GM18867 (cell line): ENCODE data around the gene COX4I2.
"Not testable (repeated sequence)": the region's sequence is repeated elsewhere in the genome, so short reads cannot be mapped to it uniquely, and the experiment has no call there.

Experiments
- ATAC-seq: cut with Tn5 transposase; IDR thresholded peaks from one replicate; pipeline ENCODE4 v1.9.1; 2021; ENCODE audit warnings: mild to moderate bottlenecking, moderate library complexity; ENCODE audit not compliant: unreplicated experiment

Gene COX4I2

DNA sequence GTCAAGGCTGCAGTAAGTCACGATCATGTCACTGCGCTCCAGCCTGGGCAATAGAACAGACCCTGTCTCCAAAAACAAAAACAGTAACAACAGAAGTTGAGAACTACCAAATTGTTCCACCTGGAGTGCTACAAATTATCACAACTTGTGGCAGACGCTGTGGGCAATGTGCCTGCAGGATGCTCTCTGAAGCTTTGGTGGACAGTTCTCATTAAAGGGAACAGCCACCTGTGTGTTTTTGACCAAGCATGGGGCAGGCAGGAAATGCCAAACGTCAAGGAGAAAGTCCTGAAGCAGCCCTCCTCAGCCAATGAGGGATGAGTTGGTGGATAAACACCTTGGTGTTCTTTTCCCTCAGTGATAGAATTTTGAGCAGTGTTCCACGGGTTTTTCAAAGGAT, 15.8 kb downstream of the COX4I2 start:
- no peak for ATAC-seq

DNA sequence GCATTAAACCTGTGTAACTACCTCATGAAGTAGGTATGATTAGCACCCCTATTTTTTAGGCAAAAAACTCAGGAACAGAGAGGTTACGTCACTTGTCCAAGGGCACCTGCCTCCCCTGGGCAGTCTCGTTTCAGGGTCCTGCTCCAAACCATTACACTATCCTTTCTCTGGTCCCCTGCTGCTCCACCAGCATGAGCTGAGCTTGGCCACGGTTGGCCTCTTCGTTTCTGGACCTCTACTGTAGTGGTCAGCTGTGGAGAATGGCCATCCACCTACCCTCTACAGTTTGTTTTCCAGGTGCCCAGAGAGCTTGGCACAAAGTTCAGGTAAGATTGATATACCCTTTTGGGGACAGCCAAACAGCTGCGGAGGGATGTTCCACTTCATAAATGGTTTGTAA, 16.8 kb downstream of the COX4I2 start:
- no peak for ATAC-seq

DNA sequence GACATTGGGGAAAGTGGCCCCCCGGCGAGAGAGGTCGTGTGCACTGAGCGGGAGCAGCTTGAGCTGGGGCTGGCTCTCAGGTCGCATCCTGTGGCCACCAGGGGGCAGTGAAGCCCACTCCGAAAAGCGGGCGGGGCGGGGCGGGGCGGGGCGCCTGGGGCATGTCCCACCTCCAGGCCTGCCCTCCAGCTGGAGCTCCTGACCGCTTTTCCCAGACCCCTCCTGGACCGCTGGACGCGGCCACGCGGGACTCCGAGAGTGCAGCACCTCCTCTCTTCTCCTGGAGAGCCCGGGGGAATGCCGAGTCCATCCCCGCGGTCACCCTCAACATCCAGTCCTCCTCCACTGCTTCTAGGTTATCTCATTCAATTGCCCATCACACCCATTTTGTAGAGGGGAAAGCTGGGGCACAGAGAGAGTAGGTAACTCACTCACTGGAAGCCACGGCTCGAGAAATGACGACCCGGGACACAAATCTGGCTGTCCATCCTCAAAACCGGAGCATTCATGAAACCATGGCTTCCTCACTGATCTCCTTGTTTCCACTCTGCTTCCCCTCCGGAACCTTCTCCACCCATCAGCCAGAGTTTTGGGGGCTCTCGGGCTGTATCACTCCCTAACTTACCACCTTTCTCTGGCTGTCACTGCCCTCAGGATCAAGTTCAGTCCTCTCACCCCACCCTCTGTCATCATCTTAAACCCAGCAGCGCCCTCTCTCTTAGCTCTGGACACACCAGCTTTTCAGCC, 24.1 kb downstream of the COX4I2 start:
- peak; percentile 70 for ATAC-seq

DNA sequence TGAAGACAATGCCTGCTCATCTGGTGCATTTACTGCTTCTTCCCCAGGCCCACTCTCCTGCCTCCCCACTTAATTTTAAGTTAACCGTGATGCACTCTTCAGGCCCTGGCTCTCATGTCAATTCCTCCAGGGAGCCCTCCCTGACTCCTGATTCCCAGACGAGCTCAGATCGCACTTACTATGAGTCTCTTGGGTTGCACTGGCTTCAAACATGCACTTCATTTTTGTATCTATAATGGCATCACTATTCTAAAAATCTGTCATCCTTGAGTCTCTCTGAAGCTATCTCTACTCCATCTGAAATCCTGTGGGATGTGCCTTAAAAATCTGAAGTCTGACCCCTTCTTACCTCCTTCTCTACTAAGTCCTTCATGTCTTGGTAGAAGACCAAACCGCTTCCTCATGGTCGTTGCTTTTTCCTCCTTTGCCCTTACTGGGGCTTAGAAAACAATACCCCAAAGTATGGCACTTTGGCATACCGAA, 24.7 kb downstream of the COX4I2 start:
- ATAC-seq, result no peak

GRCh38 chr20:31663524-31663837, 25.8 kb downstream of the COX4I2 start:
- no peak for ATAC-seq

- no peak for ATAC-seq
These were observed 26.4 kb downstream of the COX4I2 start for GRCh38 chr20:31663838-31664695.

GRCh38 chr20:31664696-31665354, 27.1 kb downstream of the COX4I2 start:
- no peak for ATAC-seq

GRCh38 chr20:31665753-31666152, 28.0 kb downstream of the COX4I2 start:
- ATAC-seq, result no peak

DNA sequence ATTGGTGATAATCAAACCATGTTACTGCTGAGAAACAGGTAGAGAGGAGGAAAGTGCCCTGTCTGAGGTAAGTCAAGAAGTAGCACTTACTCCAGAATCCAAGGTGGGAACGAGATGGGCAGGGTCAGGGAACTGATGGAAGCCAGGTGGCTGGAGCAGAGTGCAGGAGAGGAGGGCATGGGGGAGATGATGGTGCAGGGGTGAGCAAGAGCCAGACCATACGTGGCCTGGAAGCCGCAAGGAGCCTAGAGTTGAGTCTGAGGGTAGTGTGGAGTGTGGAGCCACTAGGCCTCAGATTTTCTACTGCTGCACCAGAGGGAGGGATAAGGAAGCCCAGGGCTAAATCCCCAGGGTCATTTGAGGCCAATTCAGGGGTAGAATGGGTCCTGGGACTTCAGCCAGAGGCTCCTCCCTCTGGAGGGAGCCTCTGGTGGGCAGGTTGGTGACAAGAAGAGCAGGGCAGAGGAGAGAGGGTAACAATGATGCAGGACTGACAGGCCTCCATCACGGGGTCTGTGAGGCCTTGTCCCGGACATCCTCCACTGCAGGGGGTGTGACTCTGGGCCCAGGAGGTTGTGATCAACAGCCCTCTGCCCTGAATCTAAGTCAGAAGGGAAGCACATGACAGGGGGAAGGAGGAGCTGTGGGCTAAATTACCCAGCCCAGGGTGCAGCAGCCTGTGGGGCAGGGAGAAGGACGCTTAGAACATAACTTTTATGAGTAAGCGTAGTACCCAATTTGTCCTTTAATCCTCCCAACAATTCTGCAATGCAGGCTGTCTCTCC, 28.7 kb downstream of the COX4I2 start:
- ATAC-seq, result no peak

DNA sequence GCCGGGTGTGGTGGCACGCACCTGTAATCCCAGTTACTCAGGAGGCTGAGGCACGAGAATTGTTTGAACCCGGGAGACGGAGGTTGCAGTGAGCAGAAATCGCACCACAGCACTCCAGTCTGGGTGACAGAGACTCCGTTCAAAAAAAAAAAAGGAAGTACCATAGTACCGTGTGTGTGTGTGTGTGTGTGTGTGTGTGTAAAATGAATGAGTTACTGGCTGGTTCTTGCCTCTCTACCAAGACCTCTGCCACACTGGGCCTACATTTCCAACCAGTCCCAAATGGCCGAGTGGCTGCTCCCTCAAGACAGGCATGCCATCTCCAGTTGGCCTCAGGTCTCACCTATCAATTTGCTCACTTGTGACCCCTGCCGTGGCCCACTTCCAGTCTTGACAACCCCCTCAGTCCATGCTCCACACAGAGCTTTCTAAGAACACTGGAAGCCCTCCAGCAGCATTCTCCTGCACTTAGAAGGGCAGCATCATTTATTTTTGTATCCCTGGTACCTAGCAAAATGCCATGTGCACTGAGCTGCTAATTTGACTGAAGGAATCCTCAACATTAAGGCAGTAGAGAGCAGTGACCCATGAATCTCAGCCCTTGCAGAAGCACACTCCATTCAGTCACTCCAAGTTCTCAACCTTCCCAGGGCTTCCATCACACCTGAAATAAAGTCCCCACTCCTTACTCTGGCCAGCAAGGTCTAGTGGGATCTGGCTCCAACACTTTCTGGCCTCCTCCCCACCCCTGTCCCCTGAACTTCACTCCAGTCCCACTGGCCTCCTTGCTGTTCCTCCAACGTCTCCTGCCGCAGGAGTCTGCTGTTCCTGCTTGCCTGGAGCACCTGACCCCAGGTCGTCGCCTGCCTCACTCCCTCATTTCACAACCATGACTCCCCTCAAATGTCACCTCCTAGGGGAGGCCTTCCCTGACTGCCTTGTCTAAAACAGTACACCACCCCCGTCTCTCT, 29.9 kb downstream of the COX4I2 start:
- ATAC-seq, result no peak

DNA sequence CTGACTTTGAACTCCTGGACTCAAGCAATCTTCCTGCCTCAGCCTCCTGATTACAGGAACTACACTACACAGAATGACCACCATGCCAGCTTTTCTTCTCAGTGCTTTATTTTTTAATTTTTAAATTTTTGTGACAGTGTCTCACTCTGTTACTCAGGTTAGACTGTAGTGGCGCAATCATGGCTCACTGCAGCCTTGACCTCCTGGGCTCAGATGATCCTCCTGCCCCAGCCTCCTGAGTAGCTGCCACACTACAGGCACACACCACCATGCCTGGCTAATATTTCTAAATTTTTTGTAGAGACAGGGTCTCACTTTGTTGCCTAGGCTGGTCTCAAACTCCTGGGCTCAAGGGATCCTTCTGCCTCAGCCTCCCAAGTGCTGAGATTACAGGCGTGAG, 31.2 kb downstream of the COX4I2 start:
- ATAC-seq, result not testable (repeated sequence)

- no peak for ATAC-seq
These were observed 32.2 kb downstream of the COX4I2 start for GRCh38 chr20:31669876-31670275.

GRCh38 chr20:31670371-31671228, 32.9 kb downstream of the COX4I2 start:
- no peak for ATAC-seq

GRCh38 chr20:31671324-31671723, 33.6 kb downstream of the COX4I2 start:
- no peak for ATAC-seq

- no peak for ATAC-seq
These were observed 35.7 kb downstream of the COX4I2 start for GRCh38 chr20:31673435-31673834.

GRCh38 chr20:31673943-31674463, 36.3 kb downstream of the COX4I2 start:
- ATAC-seq, result no peak

DNA sequence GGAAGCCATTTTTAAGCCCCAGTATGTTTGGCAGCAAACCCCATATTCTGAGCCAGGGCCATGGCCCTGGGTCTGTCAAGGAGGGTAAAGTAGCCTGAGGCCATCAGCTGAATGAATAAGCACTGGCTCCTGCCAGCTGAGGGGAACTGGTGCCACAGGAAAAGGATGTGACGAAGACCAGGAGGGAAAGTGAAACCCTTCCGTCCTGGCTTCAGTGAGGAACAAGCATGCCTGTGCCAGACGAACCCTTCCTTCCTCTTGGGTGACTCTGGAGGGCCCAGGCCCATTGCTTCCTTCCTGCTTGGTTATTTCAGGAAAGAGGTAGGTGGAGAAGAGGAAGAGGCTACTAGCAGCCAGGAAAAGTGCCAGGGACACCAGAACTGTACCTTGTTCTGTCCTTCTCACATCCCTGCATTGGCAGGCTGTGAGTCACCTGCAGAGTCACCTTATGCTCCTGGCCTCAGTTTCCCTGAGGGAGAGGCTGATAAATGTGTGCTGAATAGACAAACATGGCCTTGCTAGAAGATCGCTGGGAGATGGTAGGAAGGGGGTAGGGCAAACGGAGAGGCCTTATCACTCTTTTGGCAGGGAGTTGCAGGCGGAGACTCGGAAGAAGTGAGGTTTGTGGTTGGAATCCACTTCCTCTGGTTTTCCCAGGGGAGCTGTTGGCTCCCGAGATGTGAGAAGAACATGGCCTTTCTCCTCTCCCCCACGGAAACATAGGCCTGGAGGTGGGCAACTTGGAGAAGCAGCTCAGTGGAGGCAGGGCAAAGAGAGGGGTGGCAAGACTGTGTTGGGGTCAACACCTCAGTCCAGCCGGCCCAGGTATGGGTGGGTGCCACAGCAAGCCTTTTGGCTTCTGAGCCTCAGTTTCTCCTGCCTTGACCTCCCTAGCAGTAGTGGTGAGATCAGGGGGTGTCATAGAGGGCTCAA, 37.4 kb downstream of the COX4I2 start:
- ATAC-seq, result peak; percentile 51
